NT2/D1 (cell line): ENCODE results near the gene GASK1A.

Experiments
- DNase-seq: peaks from one replicate; pipeline ENCODE4 v3.0.0-alpha.2; 2011; ENCODE audit warnings: low read depth, low spot score
- H3K27me3 ChIP-seq: 2 replicates; pipeline ENCODE4 v1.6.0; 2011; ENCODE audit warnings: mild to moderate bottlenecking; ENCODE audit not compliant: insufficient read length, insufficient read depth
- H3K36me3 ChIP-seq: 2 replicates; pipeline ENCODE4 v1.6.1; 2011; ENCODE audit warnings: mild to moderate bottlenecking, low read length, mixed read lengths; ENCODE audit not compliant: insufficient read depth, insufficient read length
- H3K4me1 ChIP-seq: 2 replicates; pipeline ENCODE4 v1.5.1; 2011; ENCODE audit not compliant: insufficient read depth, insufficient read length
- H3K4me3 ChIP-seq: 2 replicates; pipeline ENCODE4 v1.5.1; 2011; ENCODE audit warnings: low read depth; ENCODE audit not compliant: insufficient read length
- H3K9ac ChIP-seq: 2 replicates; pipeline ENCODE4 v1.6.0; 2011; ENCODE audit warnings: low read depth; ENCODE audit not compliant: insufficient read length
- H3K9me3 ChIP-seq: 2 replicates; pipeline ENCODE4 v1.5.1; 2011; ENCODE audit warnings: mild to moderate bottlenecking, low read length; ENCODE audit not compliant: insufficient read depth
- SUZ12 ChIP-seq: IDR thresholded peaks from 2 replicates; pipeline ENCODE4 v1.6.1; 2011; ENCODE audit not compliant: insufficient read length, insufficient read depth; ENCODE audit errors: extremely low read depth
- YY1 ChIP-seq: IDR thresholded peaks from 2 replicates; pipeline ENCODE4 v1.6.1; 2011; ENCODE audit not compliant: insufficient read length, insufficient read depth
- ZNF274 ChIP-seq: IDR thresholded peaks from 2 replicates; pipeline ENCODE4 v1.6.1; 2011; ENCODE audit warnings: mild to moderate bottlenecking, low read depth, low read length

GASK1A gene

GRCh38 chr3:42996633-42997075 lies 17.5 kb downstream of the GASK1A start:
- H3K4me3 ChIP-seq: no peak overlapping the region
- TF ChIP-seq ZNF274 (no peak), YY1 (no peak)
- H3K9me3 ChIP-seq: no peaks in the 10 kb centered on the region
- H3K9ac ChIP-seq: no peak overlapping the region
- no peaks in the 10 kb centered on the region for H3K36me3 ChIP-seq
- no peak for DNase-seq
- no peaks in the 10 kb centered on the region for H3K27me3 ChIP-seq
- H3K4me1 ChIP-seq: peaks cover 1% of the 10 kb centered on the region

DNA sequence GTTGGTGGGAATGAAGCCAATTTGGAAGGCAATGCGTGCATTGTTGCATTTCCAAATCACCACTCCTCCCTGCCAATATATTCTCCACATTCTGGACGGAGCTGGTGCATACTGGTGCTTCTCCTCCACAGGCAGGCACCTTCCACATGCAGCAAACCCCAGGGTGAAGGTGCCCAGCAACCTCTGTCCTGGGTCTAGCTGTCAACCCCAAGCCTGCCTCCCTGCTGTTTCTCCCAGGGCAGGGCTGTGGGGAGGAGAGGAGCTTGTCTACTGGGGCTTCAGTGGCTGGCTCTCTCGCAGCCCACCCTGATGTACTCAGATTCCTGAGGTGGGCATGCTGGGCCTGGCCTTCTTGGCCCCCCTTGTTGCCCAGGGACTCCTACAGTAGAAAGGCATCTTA lies 20.1 kb downstream of the GASK1A start:
- Histone ChIP-seq H3K9me3 (no peaks in the 10 kb centered on the region), H3K4me3 (no peak overlapping the region), H3K4me1 (no peaks in the 10 kb centered on the region), H3K27me3 (no peaks in the 10 kb centered on the region), H3K36me3 (no peaks in the 10 kb centered on the region), H3K9ac (no peak overlapping the region)
- no peak for TF ChIP-seq YY1
- no peak for TF ChIP-seq SUZ12
- TF ChIP-seq ZNF274: no peak
- no peak for DNase-seq

- DNase-seq: no peak
- no peak overlapping the region for H3K9ac ChIP-seq
- no peaks in the 10 kb centered on the region for H3K27me3 ChIP-seq
- TF ChIP-seq ZNF274 (no peak), YY1 (no peak), SUZ12 (no peak)
- no peak overlapping the region for H3K4me3 ChIP-seq
- no peaks in the 10 kb centered on the region for H3K9me3 ChIP-seq
- H3K4me1 ChIP-seq: no peaks in the 10 kb centered on the region
- H3K36me3 ChIP-seq: no peaks in the 10 kb centered on the region
These were observed 20.5 kb downstream of the GASK1A start for GRCh38 chr3:42999632-43000031.

DNA sequence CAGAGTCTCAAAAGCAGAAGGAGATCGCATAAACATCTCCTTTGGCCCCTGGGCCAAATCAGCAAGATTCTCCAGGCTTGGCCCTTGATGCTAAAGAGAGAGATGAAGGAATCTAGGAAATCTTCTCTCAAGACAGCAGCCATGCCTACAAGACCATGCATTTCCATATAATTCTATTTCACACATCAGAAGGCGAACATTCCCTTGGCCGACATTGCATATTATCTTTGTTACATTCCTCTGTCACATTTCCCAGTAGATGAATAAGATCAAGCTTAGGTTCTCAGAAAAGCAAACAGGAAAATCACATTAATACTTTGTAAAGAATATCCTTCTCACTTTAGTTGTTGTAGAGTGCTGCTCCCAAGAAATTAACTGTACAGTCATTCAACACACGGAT lies 21.3 kb downstream of the GASK1A start:
- Histone ChIP-seq H3K4me3 (no peak overlapping the region), H3K9ac (no peak overlapping the region), H3K36me3 (no peaks in the 10 kb centered on the region), H3K4me1 (no peaks in the 10 kb centered on the region), H3K27me3 (no peaks in the 10 kb centered on the region), H3K9me3 (no peaks in the 10 kb centered on the region)
- no peak for TF ChIP-seq SUZ12
- TF ChIP-seq YY1: no peak
- TF ChIP-seq ZNF274: no peak
- no peak for DNase-seq

- TF ChIP-seq YY1: no peak
- TF ChIP-seq SUZ12: no peak
- no peaks in the 10 kb centered on the region for H3K36me3 ChIP-seq
- no peaks in the 10 kb centered on the region for H3K27me3 ChIP-seq
- H3K9ac ChIP-seq: no peak overlapping the region
- no peaks in the 10 kb centered on the region for H3K9me3 ChIP-seq
- no peaks in the 10 kb centered on the region for H3K4me1 ChIP-seq
- no peak overlapping the region for H3K4me3 ChIP-seq
- DNase-seq: no peak
These were observed 22.0 kb downstream of the GASK1A start for GRCh38 chr3:43001094-43001553.

GRCh38 chr3:43001556-43002121 lies 22.5 kb downstream of the GASK1A start:
- H3K4me1 ChIP-seq: no peaks in the 10 kb centered on the region
- H3K4me3 ChIP-seq: no peak overlapping the region
- no peaks in the 10 kb centered on the region for H3K9me3 ChIP-seq
- TF ChIP-seq ZNF274: no peak
- TF ChIP-seq YY1: no peak
- no peak for TF ChIP-seq SUZ12
- no peak overlapping the region for H3K9ac ChIP-seq
- DNase-seq: no peak
- H3K27me3 ChIP-seq: no peaks in the 10 kb centered on the region
- no peaks in the 10 kb centered on the region for H3K36me3 ChIP-seq

DNA sequence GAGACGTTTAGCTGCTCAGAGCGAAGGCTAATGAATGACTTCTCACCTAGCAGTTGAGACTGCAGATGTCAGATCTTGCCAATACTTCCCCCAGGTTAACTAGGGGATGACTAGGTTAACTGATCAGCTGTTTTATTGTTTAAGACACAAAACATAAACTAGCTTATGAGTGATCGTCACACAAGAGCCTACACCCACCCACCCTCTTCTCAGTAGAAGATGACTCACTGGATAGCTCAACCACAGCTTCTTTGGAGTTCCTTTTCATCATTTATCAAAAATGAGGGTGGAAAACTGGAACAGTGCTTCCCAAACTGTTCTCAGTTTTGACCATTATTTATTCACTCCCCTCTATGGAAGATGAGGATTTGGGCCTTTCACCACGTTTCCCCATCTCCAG lies 25.2 kb downstream of the GASK1A start:
- no peak for DNase-seq
- no peak for TF ChIP-seq ZNF274
- TF ChIP-seq YY1: no peak
- TF ChIP-seq SUZ12: no peak
- Histone ChIP-seq H3K9me3 (no peaks in the 10 kb centered on the region), H3K4me1 (no peaks in the 10 kb centered on the region), H3K9ac (no peak overlapping the region), H3K36me3 (no peaks in the 10 kb centered on the region), H3K27me3 (no peaks in the 10 kb centered on the region), H3K4me3 (no peak overlapping the region)
